ENCODE data around the gene ATP1A1. TPM values are rescaled to one million over a fixed set of nuclear protein-coding genes. Genes with fewer than 3 reads are reported as not detected.

The ATP1A1 gene
- total RNA-seq, 1 experiment from 2014 or later, result 286 TPM

DNA sequence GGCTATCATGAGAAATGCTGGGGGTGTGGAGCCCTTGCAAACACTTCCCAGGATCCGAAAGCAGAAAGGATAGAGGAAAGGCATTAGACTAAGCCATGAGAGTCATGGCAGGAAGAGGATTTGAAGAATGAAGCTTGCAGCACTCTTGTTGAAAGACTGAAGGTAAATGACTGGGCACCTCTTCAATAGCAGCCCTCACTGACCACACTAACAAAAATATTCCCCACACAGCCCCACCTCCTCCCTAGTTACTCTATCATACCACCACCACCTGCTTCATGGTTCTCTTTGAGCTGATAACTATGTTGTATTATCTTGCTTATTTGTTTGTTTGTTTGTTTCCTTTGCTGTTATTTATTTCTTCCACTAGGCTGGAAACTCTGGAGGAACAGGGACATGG, 13.2 kb upstream of the ATP1A1 start (continued):
- TF ChIP-seq, protein P1, sequence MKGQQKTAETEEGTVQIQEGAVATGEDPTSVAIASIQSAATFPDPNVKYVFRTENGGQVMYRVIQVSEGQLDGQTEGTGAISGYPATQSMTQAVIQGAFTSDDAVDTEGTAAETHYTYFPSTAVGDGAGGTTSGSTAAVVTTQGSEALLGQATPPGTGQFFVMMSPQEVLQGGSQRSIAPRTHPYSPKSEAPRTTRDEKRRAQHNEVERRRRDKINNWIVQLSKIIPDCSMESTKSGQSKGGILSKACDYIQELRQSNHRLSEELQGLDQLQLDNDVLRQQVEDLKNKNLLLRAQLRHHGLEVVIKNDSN (CRISPR knock-in tag; IDR thresholded peaks at IDR 0.05), result no peak
- TF ChIP-seq, protein P2, sequence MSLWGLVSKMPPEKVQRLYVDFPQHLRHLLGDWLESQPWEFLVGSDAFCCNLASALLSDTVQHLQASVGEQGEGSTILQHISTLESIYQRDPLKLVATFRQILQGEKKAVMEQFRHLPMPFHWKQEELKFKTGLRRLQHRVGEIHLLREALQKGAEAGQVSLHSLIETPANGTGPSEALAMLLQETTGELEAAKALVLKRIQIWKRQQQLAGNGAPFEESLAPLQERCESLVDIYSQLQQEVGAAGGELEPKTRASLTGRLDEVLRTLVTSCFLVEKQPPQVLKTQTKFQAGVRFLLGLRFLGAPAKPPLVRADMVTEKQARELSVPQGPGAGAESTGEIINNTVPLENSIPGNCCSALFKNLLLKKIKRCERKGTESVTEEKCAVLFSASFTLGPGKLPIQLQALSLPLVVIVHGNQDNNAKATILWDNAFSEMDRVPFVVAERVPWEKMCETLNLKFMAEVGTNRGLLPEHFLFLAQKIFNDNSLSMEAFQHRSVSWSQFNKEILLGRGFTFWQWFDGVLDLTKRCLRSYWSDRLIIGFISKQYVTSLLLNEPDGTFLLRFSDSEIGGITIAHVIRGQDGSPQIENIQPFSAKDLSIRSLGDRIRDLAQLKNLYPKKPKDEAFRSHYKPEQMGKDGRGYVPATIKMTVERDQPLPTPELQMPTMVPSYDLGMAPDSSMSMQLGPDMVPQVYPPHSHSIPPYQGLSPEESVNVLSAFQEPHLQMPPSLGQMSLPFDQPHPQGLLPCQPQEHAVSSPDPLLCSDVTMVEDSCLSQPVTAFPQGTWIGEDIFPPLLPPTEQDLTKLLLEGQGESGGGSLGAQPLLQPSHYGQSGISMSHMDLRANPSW (CRISPR knock-in tag; conservative IDR thresholded peaks at IDR 0.05; ENCODE audit: low read depth), result no peak
- TF ChIP-seq NR1H2 (CRISPR knock-in tag; IDR thresholded peaks at IDR 0.05) (no peak), OVOL2 (CRISPR knock-in tag; IDR thresholded peaks at IDR 0.05; ENCODE audit: borderline replicate concordance) (no peak)

DNA sequence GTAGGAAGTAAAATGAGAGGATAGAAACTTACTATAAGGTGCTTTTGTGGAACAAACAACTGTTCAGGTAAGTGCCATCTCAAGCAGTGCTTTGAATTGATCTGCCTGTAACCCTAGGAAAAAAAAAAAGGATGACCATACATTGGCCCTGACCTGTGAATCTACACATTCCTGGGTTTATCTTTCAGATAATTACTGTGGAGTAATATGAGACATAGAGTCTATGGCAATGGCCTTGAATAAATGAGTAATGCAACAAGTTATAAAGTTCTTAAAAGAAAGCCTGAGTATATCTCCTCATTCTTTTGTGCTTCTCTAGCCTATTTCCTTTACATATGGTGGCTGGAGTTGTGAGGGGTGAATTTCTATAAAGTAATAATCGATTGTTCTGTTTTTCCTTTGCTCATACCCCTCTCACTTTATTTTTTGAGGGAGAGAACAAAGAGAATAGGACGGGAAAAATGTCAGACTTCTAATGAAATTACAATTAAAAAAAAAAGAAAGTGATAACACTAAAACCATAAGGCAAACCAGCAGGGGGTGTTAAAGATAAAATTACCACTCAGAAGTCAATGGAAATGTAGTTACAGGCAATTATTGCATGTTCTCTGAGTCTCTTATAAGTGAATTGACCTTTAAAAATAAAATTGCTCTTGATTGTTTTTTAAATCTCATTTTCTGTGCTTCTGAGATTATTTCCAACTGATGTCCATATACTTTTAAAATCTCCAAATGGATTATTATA, 12.4 kb upstream of the ATP1A1 start:
- POLR2A ChIA-PET, result no interaction called here
- H3K36me3 Mint-ChIP-seq, result no peaks in the 10 kb centered on the region
- peaks cover 11% of the 10 kb centered on the region for H3K4me1 Mint-ChIP-seq
- no peaks in the 10 kb centered on the region for H3K9me3 Mint-ChIP-seq
- H3K27ac Mint-ChIP-seq, result no peak overlapping the region
- DNase-seq (ENCODE audit: low spot score), result no peak
- no peak for ATAC-seq
- no peaks in the 10 kb centered on the region for H3K27me3 Mint-ChIP-seq (ENCODE audit: low read depth)
- no peak for TF ChIP-seq CREB1 (CRISPR knock-in tag; IDR thresholded peaks at IDR 0.05)
- TF ChIP-seq, protein P3, sequence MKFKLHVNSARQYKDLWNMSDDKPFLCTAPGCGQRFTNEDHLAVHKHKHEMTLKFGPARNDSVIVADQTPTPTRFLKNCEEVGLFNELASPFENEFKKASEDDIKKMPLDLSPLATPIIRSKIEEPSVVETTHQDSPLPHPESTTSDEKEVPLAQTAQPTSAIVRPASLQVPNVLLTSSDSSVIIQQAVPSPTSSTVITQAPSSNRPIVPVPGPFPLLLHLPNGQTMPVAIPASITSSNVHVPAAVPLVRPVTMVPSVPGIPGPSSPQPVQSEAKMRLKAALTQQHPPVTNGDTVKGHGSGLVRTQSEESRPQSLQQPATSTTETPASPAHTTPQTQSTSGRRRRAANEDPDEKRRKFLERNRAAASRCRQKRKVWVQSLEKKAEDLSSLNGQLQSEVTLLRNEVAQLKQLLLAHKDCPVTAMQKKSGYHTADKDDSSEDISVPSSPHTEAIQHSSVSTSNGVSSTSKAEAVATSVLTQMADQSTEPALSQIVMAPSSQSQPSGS (CRISPR knock-in tag; IDR thresholded peaks at IDR 0.05; ENCODE audit: borderline replicate concordance, low read depth), result no peak
- no peak for TF ChIP-seq SMAD3 (CRISPR knock-in tag; IDR thresholded peaks at IDR 0.05; ENCODE audit: borderline replicate concordance)
- no peak for TF ChIP-seq NR2C2 (CRISPR knock-in tag; IDR thresholded peaks at IDR 0.05)
- TF ChIP-seq, protein P4, sequence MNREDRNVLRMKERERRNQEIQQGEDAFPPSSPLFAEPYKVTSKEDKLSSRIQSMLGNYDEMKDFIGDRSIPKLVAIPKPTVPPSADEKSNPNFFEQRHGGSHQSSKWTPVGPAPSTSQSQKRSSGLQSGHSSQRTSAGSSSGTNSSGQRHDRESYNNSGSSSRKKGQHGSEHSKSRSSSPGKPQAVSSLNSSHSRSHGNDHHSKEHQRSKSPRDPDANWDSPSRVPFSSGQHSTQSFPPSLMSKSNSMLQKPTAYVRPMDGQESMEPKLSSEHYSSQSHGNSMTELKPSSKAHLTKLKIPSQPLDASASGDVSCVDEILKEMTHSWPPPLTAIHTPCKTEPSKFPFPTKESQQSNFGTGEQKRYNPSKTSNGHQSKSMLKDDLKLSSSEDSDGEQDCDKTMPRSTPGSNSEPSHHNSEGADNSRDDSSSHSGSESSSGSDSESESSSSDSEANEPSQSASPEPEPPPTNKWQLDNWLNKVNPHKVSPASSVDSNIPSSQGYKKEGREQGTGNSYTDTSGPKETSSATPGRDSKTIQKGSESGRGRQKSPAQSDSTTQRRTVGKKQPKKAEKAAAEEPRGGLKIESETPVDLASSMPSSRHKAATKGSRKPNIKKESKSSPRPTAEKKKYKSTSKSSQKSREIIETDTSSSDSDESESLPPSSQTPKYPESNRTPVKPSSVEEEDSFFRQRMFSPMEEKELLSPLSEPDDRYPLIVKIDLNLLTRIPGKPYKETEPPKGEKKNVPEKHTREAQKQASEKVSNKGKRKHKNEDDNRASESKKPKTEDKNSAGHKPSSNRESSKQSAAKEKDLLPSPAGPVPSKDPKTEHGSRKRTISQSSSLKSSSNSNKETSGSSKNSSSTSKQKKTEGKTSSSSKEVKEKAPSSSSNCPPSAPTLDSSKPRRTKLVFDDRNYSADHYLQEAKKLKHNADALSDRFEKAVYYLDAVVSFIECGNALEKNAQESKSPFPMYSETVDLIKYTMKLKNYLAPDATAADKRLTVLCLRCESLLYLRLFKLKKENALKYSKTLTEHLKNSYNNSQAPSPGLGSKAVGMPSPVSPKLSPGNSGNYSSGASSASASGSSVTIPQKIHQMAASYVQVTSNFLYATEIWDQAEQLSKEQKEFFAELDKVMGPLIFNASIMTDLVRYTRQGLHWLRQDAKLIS (CRISPR knock-in tag; IDR thresholded peaks at IDR 0.05; ENCODE audit: borderline replicate concordance), result no peak
- no peak for TF ChIP-seq PRRX2 (CRISPR knock-in tag; IDR thresholded peaks at IDR 0.05)
- TF ChIP-seq, protein P5, sequence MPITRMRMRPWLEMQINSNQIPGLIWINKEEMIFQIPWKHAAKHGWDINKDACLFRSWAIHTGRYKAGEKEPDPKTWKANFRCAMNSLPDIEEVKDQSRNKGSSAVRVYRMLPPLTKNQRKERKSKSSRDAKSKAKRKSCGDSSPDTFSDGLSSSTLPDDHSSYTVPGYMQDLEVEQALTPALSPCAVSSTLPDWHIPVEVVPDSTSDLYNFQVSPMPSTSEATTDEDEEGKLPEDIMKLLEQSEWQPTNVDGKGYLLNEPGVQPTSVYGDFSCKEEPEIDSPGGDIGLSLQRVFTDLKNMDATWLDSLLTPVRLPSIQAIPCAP (CRISPR knock-in tag; IDR thresholded peaks at IDR 0.05), result no peak
- TF ChIP-seq, protein P1 (CRISPR knock-in tag; IDR thresholded peaks at IDR 0.05), result no peak
- TF ChIP-seq, protein P6, sequence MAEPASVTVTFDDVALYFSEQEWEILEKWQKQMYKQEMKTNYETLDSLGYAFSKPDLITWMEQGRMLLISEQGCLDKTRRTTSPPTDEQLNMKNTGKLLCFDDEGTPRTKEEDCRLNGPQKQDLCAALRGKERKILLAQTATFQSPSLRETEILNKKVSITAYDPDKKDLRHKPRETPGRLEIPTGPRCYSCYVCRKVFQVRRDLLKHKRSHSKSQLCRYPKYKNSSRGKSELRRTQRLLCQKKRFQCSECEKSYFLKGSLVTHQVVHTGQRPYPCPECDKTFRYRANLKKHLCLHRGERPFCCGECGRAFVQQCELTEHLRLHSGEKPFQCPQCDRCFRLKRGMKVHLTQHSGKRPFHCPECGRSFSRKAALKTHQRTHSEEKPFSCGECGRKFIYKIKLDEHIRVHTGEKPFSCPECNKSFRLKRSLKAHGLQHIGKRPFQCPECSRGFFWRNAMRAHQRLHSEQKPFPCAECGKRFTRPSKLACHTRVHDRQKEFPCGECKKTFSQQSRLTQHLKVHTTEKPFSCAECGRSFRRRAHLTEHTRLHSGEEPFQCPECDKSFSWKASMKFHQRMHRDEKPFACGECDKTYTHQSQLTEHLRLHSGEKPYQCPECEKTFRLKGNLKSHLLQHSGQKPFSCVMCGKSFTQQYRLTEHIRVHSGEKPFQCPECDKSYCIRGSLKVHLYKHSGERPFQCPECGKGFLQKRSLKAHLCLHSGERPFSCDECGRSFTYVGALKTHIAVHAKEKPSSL (CRISPR knock-in tag; conservative IDR thresholded peaks at IDR 0.05), result no peak
- no peak for TF ChIP-seq OVOL2 (CRISPR knock-in tag; IDR thresholded peaks at IDR 0.05; ENCODE audit: borderline replicate concordance)
- no peak for TF ChIP-seq MXD4 (CRISPR knock-in tag; IDR thresholded peaks at IDR 0.05; ENCODE audit: borderline replicate concordance)
- TF ChIP-seq FOXK1 (CRISPR knock-in tag; IDR thresholded peaks at IDR 0.05), result no peak
- no peak for TF ChIP-seq KAT7 (CRISPR knock-in tag; IDR thresholded peaks at IDR 0.05; ENCODE audit: borderline replicate concordance)
- TF ChIP-seq, protein P7, sequence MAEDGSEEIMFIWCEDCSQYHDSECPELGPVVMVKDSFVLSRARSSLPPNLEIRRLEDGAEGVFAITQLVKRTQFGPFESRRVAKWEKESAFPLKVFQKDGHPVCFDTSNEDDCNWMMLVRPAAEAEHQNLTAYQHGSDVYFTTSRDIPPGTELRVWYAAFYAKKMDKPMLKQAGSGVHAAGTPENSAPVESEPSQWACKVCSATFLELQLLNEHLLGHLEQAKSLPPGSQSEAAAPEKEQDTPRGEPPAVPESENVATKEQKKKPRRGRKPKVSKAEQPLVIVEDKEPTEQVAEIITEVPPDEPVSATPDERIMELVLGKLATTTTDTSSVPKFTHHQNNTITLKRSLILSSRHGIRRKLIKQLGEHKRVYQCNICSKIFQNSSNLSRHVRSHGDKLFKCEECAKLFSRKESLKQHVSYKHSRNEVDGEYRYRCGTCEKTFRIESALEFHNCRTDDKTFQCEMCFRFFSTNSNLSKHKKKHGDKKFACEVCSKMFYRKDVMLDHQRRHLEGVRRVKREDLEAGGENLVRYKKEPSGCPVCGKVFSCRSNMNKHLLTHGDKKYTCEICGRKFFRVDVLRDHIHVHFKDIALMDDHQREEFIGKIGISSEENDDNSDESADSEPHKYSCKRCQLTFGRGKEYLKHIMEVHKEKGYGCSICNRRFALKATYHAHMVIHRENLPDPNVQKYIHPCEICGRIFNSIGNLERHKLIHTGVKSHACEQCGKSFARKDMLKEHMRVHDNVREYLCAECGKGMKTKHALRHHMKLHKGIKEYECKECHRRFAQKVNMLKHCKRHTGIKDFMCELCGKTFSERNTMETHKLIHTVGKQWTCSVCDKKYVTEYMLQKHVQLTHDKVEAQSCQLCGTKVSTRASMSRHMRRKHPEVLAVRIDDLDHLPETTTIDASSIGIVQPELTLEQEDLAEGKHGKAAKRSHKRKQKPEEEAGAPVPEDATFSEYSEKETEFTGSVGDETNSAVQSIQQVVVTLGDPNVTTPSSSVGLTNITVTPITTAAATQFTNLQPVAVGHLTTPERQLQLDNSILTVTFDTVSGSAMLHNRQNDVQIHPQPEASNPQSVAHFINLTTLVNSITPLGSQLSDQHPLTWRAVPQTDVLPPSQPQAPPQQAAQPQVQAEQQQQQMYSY (CRISPR knock-in tag; IDR thresholded peaks at IDR 0.05), result no peak
- TF ChIP-seq TCF7 (CRISPR knock-in tag; IDR thresholded peaks at IDR 0.05; ENCODE audit: low read depth), result no peak
- TF ChIP-seq RORB (CRISPR knock-in tag; IDR thresholded peaks at IDR 0.05), result no peak
- H3K4me3 Mint-ChIP-seq, result no peak overlapping the region
- CTCF ChIA-PET, result interaction anchor here (0.8 kb wide), 1 partner anchor 124 kb away, joined by 6 read pairs; no protein-coding TSS in a partner anchor
